ENCODE results near the gene NDFIP2.

NDFIP2 gene

GRCh38 chr13:79604752-79605151 lies 123.8 kb downstream of the NDFIP2 start:
- no peak for DNase-seq

All from stimulated activated CD4-positive, alpha-beta T cell treated with anti-CD3 and anti-CD28 coated beads, Interleukin-4, amount 100 ng/mL, for 4 hours (primary cell).